H1 (cell line): ENCODE data around the gene CHST2. TPM values are rescaled to one million over a fixed set of nuclear protein-coding genes. Genes with fewer than 3 reads are reported as not detected.

Source experiments
- CTCF ChIA-PET: fragments of 300-600 bp; sonication (Branson Sonifier 250); formaldehyde crosslinking; loops from one replicate; lab custom pipeline; 2021; ENCODE audit not compliant: partially characterized antibody; lab: Charles Lee
- POLR2A ChIA-PET: fragments of 300-600 bp; sonication (Branson Sonifier 250); formaldehyde crosslinking; loops from one replicate; lab custom pipeline; 2021; ENCODE audit warnings: inconsistent platforms; ENCODE audit not compliant: partially characterized antibody; lab: Charles Lee
- DNase-seq, 2 experiments: peaks; one replicate each; pipeline versions ENCODE4 v3.0.0 to v3.0.0-alpha.2; 2010 to 2022; ENCODE audit warnings: low spot score in 2 of 2, low read depth in 1 of 2, mixed read lengths in 1 of 2
- FAIRE-seq: peaks from 2 replicates; lab custom pipeline; 2011; peaks lifted over from hg19 to GRCh38; lab: Jason Lieb, UNC
- H2AFZ ChIP-seq: 2 replicates; pipeline ENCODE4 v1.8.1; 2012; ENCODE audit warnings: low read length, inconsistent platforms
- H2AK5ac ChIP-seq: 2 replicates; pipeline ENCODE4 v1.6.1; 2013; ENCODE audit warnings: low read depth, low read length
- H2BK120ac ChIP-seq: replicated peaks from 2 replicates; pipeline ENCODE3; 2013; ENCODE audit warnings: low read depth, low read length, inconsistent platforms
- H2BK12ac ChIP-seq: 2 replicates; pipeline ENCODE4 v1.6.1; 2013; ENCODE audit warnings: low read depth, low read length
- H2BK15ac ChIP-seq: 2 replicates; pipeline ENCODE4 v1.6.1; 2013; ENCODE audit warnings: low read length
- H2BK20ac ChIP-seq: 2 replicates; pipeline ENCODE4 v1.6.1; 2013; ENCODE audit warnings: low read length
- H2BK5ac ChIP-seq: 2 replicates; pipeline ENCODE4 v1.6.1; 2013; ENCODE audit warnings: low read depth, low read length
- H3K14ac ChIP-seq: 2 replicates; pipeline ENCODE4 v1.6.1; 2013; ENCODE audit warnings: inconsistent platforms; ENCODE audit not compliant: insufficient read length
- H3K18ac ChIP-seq: 2 replicates; pipeline ENCODE4 v1.6.1; 2013; ENCODE audit warnings: low read length; ENCODE audit errors: extremely low read depth
- H3K23ac ChIP-seq: 2 replicates; pipeline ENCODE4 v1.6.1; 2013; ENCODE audit warnings: inconsistent platforms; ENCODE audit not compliant: insufficient read length
- H3K23me2 ChIP-seq: 2 replicates; pipeline ENCODE4 v1.6.1; 2013; ENCODE audit warnings: low read depth, low read length
- H3K27ac ChIP-seq: 2 replicates; pipeline ENCODE4 v1.6.1; 2011; ENCODE audit warnings: low read depth, low read length, inconsistent platforms
- H3K27me3 ChIP-seq, 4 experiments: replicated peaks in 1 of 4; 1 replicate in 1 of 4; 2 replicates in 3 of 4; pipeline versions ENCODE4 v1.6.1 to v1.8.1; 2011 to 2013; ENCODE audit warnings: low read length in 3 of 4, mild to moderate bottlenecking in 3 of 4, inconsistent platforms in 2 of 4, mixed read lengths in 2 of 4, moderate library complexity in 1 of 4; ENCODE audit not compliant: control insufficient read depth in 3 of 4, insufficient read depth in 3 of 4; ENCODE audit errors: extremely low read depth in 1 of 4
- H3K36me3 ChIP-seq, 4 experiments: 2 replicates each; pipeline versions ENCODE4 v1.6.1 to v1.8.1; 2011 to 2013; ENCODE audit warnings: mild to moderate bottlenecking in 4 of 4, low read length in 3 of 4, moderate library complexity in 2 of 4, control low read depth in 1 of 4, inconsistent platforms in 1 of 4; ENCODE audit not compliant: insufficient read depth in 4 of 4, control insufficient read depth in 2 of 4
- H3K4ac ChIP-seq: replicated peaks from 2 replicates; pipeline ENCODE3; 2013; ENCODE audit warnings: low read length, low read depth, mixed read lengths, inconsistent platforms; ENCODE audit not compliant: insufficient read length
- H3K4me1 ChIP-seq, 4 experiments: replicated peaks in 1 of 4; 1 replicate in 1 of 4; 2 replicates in 3 of 4; pipeline versions ENCODE4 v1.6.1 to v1.8.1; 2011 to 2013; ENCODE audit warnings: low read length in 3 of 4, inconsistent platforms in 2 of 4, mixed read lengths in 1 of 4; ENCODE audit not compliant: insufficient read depth in 4 of 4, control insufficient read depth in 3 of 4
- H3K4me2 ChIP-seq, 2 experiments: 2 replicates each; pipeline versions ENCODE4 v1.6.1 to v1.8.1; 2011 to 2013; ENCODE audit warnings: low read depth in 2 of 2, low read length in 2 of 2, control low read depth in 1 of 2, inconsistent platforms in 1 of 2, mild to moderate bottlenecking in 1 of 2; ENCODE audit not compliant: insufficient read depth in 1 of 2
- H3K4me3 ChIP-seq, 4 experiments: fragments of 200-600, 300-600 bp in 1 of 4; sonication (generic), shearing (Covaris generic), sonication (Bioruptor Twin) in 1 of 4; 2 replicates each; pipeline versions ENCODE4 v1.5.1 to v1.8.1; 2011 to 2016; ENCODE audit warnings: low read length in 4 of 4, low read depth in 3 of 4, control low read depth in 2 of 4, inconsistent platforms in 2 of 4, mild to moderate bottlenecking in 2 of 4, mixed read lengths in 1 of 4, moderate library complexity in 1 of 4; ENCODE audit not compliant: insufficient read depth in 2 of 4; ENCODE audit errors: extremely low read depth in 1 of 4
- H3K56ac ChIP-seq: replicated peaks from 2 replicates; pipeline ENCODE3; 2013; ENCODE audit warnings: low read depth, mild to moderate bottlenecking, mixed read lengths, low read length, inconsistent platforms; ENCODE audit not compliant: insufficient read length
- H3K79me1 ChIP-seq: 2 replicates; pipeline ENCODE4 v1.6.1; 2013; ENCODE audit warnings: low read depth, low read length, control low read depth
- H3K79me2 ChIP-seq, 2 experiments: 2 replicates each; pipeline versions ENCODE4 v1.6.1 to v1.8.1; 2012 to 2013; ENCODE audit warnings: low read length in 2 of 2, mild to moderate bottlenecking in 2 of 2, inconsistent platforms in 1 of 2; ENCODE audit not compliant: insufficient read depth in 2 of 2, control insufficient read depth in 1 of 2
- H3K9ac ChIP-seq, 4 experiments: replicated peaks in 1 of 4; 1 replicate in 1 of 4; 2 replicates in 3 of 4; pipeline versions ENCODE4 v1.6.1 to v1.8.1; 2011 to 2013; ENCODE audit warnings: low read depth in 3 of 4, low read length in 3 of 4, control low read depth in 2 of 4, mild to moderate bottlenecking in 2 of 4, moderate library complexity in 2 of 4, inconsistent platforms in 1 of 4; ENCODE audit errors: extremely low read depth in 1 of 4
- H3K9me3 ChIP-seq, 2 experiments: 2 replicates each; pipeline versions ENCODE4 v1.6.1 to v1.8.1; 2012 to 2013; ENCODE audit warnings: mild to moderate bottlenecking in 2 of 2, moderate library complexity in 2 of 2, control low read depth in 1 of 2, inconsistent platforms in 1 of 2, low read depth in 1 of 2, low read length in 1 of 2, mixed read lengths in 1 of 2; ENCODE audit not compliant: insufficient read depth in 2 of 2
- H4K20me1 ChIP-seq, 2 experiments: replicated peaks in 1 of 2; 2 replicates each; pipeline versions ENCODE3 to v1.8.1; 2011 to 2013; ENCODE audit warnings: inconsistent platforms in 2 of 2, low read length in 2 of 2, mild to moderate bottlenecking in 1 of 2; ENCODE audit not compliant: insufficient read depth in 2 of 2, control insufficient read depth in 1 of 2
- H4K5ac ChIP-seq: 2 replicates; pipeline ENCODE4 v1.6.1; 2013; ENCODE audit warnings: low read length, low read depth, mixed read lengths, inconsistent platforms; ENCODE audit not compliant: insufficient read length
- H4K8ac ChIP-seq: 2 replicates; pipeline ENCODE4 v1.8.0; 2013; ENCODE audit warnings: mild to moderate bottlenecking, moderate library complexity, low read length, inconsistent platforms; ENCODE audit not compliant: insufficient read depth; ENCODE audit errors: extremely low read depth
- H4K91ac ChIP-seq: replicated peaks from 2 replicates; pipeline ENCODE3; 2013; ENCODE audit warnings: low read length, mixed read lengths, inconsistent platforms; ENCODE audit not compliant: insufficient read length
- BACH1 ChIP-seq: IDR thresholded peaks from 2 replicates; pipeline ENCODE4 v1.6.1; 2012; ENCODE audit warnings: low read length, improper control_type of control experiment
- RBBP5 ChIP-seq: IDR thresholded peaks from 2 replicates; pipeline ENCODE4 v1.7.1; 2012; ENCODE audit warnings: low read depth, mild to moderate bottlenecking, inconsistent platforms, low read length, moderate library complexity, borderline replicate concordance
- RXRA ChIP-seq: IDR thresholded peaks from 2 replicates; pipeline ENCODE4 v1.6.1; 2011; ENCODE audit warnings: low read depth, mild to moderate bottlenecking, low read length, moderate library complexity; ENCODE audit not compliant: insufficient read depth
- WGBS, 2 experiments: shearing (Covaris generic) in 1 of 2; methylation state at CpG; one replicate each; pipeline versions ENCODE4 v1.1.6 to v1.1.7; 2013 to 2015; ENCODE audit warnings: low lambda C conversion rate in 2 of 2, mixed read lengths in 2 of 2, inconsistent platforms in 1 of 2, low coverage in 1 of 2, missing lambda C conversion rate in 1 of 2; ENCODE audit not compliant: insufficient replicate concordance in 2 of 2, insufficient coverage in 1 of 2, insufficient read length in 1 of 2; ENCODE audit errors: extremely low coverage in 1 of 2, missing lambda C conversion rate in 1 of 2; 5-methylcytosine and 5-hydroxymethylcytosine counted together
- polyA plus RNA-seq, 7 experiments: library from polyadenylated mRNA; depleted of rRNA in 3 of 7; stranded (reverse) in 5 of 7; unstranded in 2 of 7; fragments of >200 nt in 5 of 7; fragments of 200-250 nt in 2 of 7; gene quantifications; 1 replicate in 5 of 7; 2 replicates in 1 of 7; 4 replicates in 1 of 7; pipeline versions ENCODE4 v1.2.1 to v1.2.3, GENCODE V29; 2011 to 2013; ENCODE audit warnings: missing spikeins in 2 of 7, mixed read lengths in 2 of 7
- total RNA-seq: library from RNA; stranded (reverse); fragmentation: NEBNext Ultra II Directional; extraction: Animal tissue kit (Norgen Biotek cat#: 25700); gene quantifications from 2 replicates; pipeline ENCODE4 v1.2.1, GENCODE V29; 2021

CHST2 gene
- total and polyA plus RNA-seq, 2 of the 8 experiments (the other 6 are each of a cell fraction or from before 2014, with no cell fraction given): 3.2 to 15.1 TPM

- no peak overlapping the region for H2BK5ac ChIP-seq
- no peak overlapping the region for H2BK12ac ChIP-seq
- H3K27ac ChIP-seq: no peak overlapping the region
- H4K91ac ChIP-seq: no peak overlapping the region
- no peak overlapping the region for H3K9ac ChIP-seq
- CTCF ChIA-PET: interaction anchor here (0.7 to 1.7 kb wide), 6 partner anchors 11 to 322 kb away, joined by 3 read pairs; no protein-coding TSS in a partner anchor
- H3K79me2 ChIP-seq: no peaks in the 10 kb centered on the region
- FAIRE-seq (no peak), DNase-seq (no peak)
- no peak overlapping the region for H3K14ac ChIP-seq
- H2BK120ac ChIP-seq: no peak overlapping the region
- H4K8ac ChIP-seq: no peak overlapping the region
- no peak overlapping the region for H3K4me2 ChIP-seq
- no peak overlapping the region for H2BK15ac ChIP-seq
- H4K20me1 ChIP-seq: no peaks in the 10 kb centered on the region
- H3K36me3 ChIP-seq: no peaks in the 10 kb centered on the region
- no peak overlapping the region for H3K18ac ChIP-seq
- H2AK5ac ChIP-seq: no peak overlapping the region
- no peak overlapping the region for H2AFZ ChIP-seq
- no peaks in the 10 kb centered on the region for H3K9me3 ChIP-seq
- WGBS, 2 experiments: 90% methylated on average over 3 of the region's 3 CpGs; no CpG with 5 or more reads in 1 of the 2 experiments
- no peak for TF ChIP-seq RBBP5
- TF ChIP-seq BACH1: no peak
- no peak for TF ChIP-seq RXRA
- H3K4ac ChIP-seq: no peak overlapping the region
- POLR2A ChIA-PET: no interaction called here
- H2BK20ac ChIP-seq: no peak overlapping the region
- no peaks in the 10 kb centered on the region for H3K4me1 ChIP-seq
- H3K56ac ChIP-seq: no peak overlapping the region
- H3K79me1 ChIP-seq: no peaks in the 10 kb centered on the region
- no peak overlapping the region for H4K5ac ChIP-seq
- no peaks in the 10 kb centered on the region for H3K27me3 ChIP-seq
- H3K4me3 ChIP-seq: no peak overlapping the region
- no peak overlapping the region for H3K23ac ChIP-seq
- no peaks in the 10 kb centered on the region for H3K23me2 ChIP-seq
Measured at GRCh38 chr3:143150071-143150470, 30.5 kb downstream of the CHST2 start.
